GM21360 (cell line): ENCODE results near the gene TBC1D3H.
"Not testable (repeated sequence)": the region's sequence is repeated elsewhere in the genome, so short reads cannot be mapped to it uniquely, and the experiment has no call there.

Experiments used
- ATAC-seq: cut with Tn5 transposase; IDR thresholded peaks from one replicate; pipeline ENCODE4 v1.9.1; 2021; ENCODE audit warnings: mild to moderate bottlenecking, moderate library complexity; ENCODE audit not compliant: unreplicated experiment

TBC1D3H gene

DNA sequence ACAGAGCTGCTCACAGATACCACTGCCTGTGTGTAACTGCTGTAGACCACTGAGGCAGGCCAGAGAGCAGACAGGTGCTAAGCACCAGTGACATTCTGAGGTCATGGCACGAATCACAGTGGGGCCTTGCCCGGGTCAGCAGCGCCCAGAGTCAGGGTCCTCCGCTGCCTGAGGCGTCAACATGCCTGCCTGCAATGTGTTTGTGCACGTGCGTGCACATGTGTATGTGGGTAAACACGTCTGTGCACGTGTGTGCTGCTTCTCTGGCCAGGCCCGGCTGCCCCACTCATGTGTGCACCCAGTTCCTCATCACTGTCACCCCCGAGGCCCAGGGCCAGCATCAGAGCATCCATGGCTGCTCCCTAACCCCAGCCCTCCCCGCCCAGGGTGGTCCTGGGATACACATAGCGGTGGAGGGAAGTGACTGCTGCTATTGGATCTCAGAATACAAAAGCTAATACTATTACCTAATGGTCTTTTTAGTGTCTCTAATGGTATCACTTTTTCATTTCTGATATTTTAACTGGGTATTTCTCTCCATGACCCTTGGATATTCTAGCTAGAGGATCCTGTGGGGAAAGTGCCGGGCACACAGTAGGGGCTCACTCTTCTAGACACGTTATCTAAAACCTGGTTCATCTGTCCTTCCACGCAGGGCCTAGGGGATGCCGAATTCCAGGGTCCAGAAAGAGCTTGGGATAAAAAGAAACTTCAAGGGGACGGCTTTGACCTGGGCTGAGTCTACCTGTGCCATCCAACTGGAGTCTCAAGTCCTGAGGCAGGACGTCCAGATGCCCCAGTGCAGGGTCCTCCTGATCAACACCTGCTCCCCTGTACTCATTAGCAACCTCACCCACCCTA lies at the start of gene TBC1D3H:
TBC1D3H (minus strand) TSS at position 51 of the 861 bp plus-strand sequence. CDS start 1,540 bp downstream, outside the sequence.
- ATAC-seq: not testable (repeated sequence)

DNA sequence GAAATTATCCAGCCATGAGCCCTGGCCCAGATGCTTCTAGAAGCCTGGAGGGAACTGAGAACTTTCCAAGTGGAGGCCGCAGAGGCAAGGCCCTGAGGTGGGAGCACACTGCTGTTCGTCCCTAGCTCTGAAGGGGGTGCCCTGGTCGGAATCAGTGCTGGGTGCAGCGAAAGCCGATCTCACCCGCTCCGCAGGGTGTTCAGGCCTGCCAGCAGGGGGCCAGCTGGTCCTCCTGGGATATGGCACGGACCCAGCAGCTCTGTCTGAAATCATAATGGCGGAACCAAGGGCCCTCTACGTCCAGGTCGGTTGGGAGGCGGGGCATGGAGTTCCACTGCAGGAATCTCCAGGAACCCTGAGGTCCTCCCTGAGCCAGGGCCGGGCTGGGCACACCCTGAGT lies 40.7 kb upstream of the TBC1D3H start:
- ATAC-seq: not testable (repeated sequence)

DNA sequence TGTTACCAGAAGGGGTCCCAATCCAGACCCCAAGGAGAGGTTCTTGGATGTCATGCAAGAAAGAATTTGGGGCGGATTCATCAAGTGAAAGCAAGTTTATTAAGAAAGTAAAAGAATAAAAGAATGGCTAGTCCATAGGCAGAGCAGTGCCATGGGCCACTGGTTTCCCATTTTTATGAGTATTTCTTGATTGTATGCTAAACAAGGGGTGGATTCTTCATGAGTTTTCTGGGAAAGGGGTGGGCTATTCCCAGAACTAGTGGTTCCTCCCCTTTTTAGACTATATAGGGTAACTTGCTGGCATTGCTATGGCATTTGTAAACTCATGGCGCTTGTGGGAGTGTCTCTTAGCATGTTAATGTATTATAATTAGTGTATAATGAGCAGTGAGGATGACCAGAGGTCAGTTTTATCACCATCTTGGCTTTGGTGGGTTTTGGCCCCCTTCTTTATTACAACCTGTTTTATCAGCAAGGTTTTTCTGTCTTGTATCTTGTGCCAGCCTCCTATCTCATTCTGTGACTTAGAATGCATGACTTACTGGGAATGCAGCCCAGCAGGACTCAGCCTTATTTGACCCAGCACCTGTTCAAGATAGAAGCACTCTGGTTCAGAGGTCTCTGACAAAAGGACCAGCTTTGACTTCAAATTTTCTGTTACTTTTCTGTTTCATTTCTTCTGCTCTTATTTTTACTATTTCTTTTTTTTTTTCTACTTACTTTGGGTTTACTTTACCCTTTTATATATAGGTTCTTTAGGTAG lies 27.1 kb upstream of the TBC1D3H start:
- ATAC-seq: not testable (repeated sequence)

DNA sequence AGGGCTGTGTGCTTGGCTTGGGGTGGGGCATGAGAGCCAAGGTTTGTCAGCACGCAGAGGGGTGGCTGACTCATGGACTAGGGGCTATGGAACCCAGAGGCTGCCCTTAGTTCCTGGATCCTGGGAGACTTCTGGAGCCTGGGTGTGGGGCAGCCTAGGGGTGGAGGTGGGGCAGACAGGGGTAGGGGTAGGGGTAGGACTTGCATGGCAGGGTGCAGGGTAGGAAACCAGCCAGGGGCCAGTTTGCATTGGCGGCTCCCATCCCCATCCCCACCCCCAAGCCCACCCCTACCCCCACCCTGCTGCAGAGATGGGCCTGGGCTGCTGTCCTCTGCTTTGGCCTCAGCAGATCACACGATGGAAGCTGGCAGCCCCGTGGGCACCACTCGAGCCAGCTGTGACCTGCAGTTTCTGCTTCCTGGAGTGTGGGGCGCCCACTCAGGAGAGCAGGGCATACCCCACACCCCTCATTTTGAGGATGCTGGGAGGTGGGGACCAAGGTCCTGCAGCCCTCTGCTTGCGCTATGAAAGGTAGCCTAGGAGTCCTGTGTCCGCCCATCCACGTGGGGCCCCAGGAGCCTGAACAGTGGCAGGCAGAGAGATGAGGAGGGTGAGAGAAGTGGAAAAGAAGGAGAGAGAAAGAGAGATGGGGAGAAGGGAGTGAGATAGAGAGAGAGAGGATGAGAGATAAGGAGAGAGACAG lies 2.9 kb upstream of the TBC1D3H start:
- not testable (repeated sequence) for ATAC-seq

DNA sequence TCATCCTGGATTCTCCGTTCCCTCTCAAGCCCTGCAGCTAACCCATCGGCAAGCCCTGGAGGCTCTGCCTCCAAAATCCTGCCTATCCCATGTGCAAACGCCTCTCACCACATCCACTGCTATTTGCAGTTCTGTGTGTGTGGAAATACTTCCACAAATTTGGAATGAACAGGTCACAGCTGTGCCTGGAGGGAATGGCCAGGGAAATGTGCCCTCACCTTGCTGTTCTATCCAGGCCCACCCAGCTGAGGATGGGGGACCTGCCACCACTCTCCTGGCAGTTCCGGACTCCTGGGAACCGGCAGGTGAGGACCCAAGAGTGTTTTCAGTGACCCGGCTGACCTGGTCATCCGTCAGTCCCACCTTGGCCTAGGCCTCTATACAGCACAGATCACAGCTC lies 12.3 kb downstream of the TBC1D3H start:
- ATAC-seq: not testable (repeated sequence)

DNA sequence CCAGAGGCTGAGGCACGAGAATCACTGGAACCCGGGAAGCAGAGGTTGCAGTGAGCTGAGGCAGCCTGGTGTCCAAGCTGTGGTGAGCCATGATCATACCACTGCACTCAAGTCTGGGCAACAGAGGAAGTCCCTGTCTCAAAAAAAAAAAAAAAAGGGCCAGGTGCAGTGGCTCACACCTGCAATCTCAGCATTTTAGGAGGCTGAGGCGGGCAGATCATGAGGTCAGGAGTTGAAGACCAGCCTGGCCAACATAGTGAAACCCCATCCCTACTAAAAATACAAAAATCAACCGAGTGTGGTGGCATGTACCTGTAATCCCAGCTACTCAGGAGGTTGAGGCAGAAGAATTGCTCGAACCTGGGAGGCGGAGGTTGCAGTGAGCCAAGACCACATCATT lies 25.7 kb downstream of the TBC1D3H start:
- not testable (repeated sequence) for ATAC-seq
